Measurements from ENCODE around the gene MDC1. TPM values are rescaled to one million over a fixed set of nuclear protein-coding genes. Genes with fewer than 3 reads are reported as not detected.

MDC1 gene
- total RNA-seq, 4 donors from 2014 or later: 3.6 to 8.9 (median 6.2) TPM

DNA sequence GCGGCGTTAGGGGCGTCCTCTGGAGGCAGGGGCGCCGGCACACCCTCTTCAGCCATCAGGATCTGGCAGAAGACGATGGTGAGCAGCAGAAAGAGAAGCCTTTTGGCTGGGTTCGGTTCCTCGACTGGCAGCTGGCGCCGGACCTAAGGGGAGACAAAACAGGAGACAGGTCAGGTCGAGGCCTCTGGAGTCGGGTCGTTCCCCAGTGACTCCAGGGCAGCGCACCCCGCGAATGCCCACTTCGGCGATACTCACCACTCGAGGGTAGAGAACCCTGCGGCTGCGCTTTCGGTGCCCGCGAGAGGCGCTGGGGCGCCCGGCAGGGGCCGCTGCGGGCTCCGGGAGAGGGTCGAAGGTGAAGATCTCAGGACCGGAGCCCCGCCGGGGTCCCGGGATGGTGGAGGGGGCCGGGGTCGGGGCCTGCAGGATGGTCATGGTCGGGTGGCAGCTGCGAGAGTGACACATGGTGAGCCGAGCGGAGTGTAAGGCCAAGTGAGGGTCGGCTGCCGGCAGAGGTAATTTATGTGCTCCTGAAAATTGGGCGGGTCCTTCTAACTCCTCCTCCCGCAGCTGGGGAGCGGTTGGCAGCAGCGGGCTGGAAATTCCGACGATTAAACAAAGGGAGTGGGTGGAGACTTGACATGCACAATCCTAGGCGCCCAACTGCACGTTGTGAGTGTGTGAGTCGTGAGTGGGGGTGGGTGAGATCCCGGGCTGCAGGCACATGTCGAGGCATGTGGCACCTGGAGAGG lies 27.1 kb upstream of the MDC1 start, which contains the start of gene IER3:
Gene IER3 (minus strand): TSS at position 494 of the 752 bp plus-strand sequence. CDS start 29 bp downstream, at position 465.
- intact Hi-C loops (cut with DNase I; ENCODE audit: low total_unique reads) (loop anchor here (1.0 to 10.0 kb wide), 6 partner anchors 39 to 343 kb away; partner anchors contain the start of gene VARS2), in situ Hi-C loops (cut with MboI; ENCODE audit: low sequenced_read_pairs in 4 of 4) (loop anchor here in 3 of 4 donors (10.0 to 25.0 kb wide), 3 partner anchors 81 to 143 kb away; partner anchors contain the start of gene DDR1 (in 1 of the 3))
- no peaks in the 10 kb centered on the region for H3K9me3 ChIP-seq
- peaks cover 16 to 22% of the 10 kb centered on the region in 2 donors for H3K4me1 ChIP-seq
- peak within 1 kb of the TSS; percentile 63 to 83 (median 74) for H3K4me3 ChIP-seq
- H3K27ac ChIP-seq: peak within 1 kb of the TSS; percentile 86 to 94 (median 86)
- peak; percentile 54 to 65 for DNase-seq
- peak; percentile 47 to 51 for ATAC-seq
- no peaks in the 10 kb centered on the region for H3K27me3 ChIP-seq
- peak; percentile 69 to 84 for TF ChIP-seq POLR2A (IDR thresholded peaks at IDR 0.05)
- TF ChIP-seq, protein P1, sequence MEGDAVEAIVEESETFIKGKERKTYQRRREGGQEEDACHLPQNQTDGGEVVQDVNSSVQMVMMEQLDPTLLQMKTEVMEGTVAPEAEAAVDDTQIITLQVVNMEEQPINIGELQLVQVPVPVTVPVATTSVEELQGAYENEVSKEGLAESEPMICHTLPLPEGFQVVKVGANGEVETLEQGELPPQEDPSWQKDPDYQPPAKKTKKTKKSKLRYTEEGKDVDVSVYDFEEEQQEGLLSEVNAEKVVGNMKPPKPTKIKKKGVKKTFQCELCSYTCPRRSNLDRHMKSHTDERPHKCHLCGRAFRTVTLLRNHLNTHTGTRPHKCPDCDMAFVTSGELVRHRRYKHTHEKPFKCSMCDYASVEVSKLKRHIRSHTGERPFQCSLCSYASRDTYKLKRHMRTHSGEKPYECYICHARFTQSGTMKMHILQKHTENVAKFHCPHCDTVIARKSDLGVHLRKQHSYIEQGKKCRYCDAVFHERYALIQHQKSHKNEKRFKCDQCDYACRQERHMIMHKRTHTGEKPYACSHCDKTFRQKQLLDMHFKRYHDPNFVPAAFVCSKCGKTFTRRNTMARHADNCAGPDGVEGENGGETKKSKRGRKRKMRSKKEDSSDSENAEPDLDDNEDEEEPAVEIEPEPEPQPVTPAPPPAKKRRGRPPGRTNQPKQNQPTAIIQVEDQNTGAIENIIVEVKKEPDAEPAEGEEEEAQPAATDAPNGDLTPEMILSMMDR (IDR thresholded peaks at IDR 0.05 in 4 of 5, conservative IDR thresholded peaks at IDR 0.05 in 1 of 5): peak; percentile 74 to 88 (median 80)
- H3K36me3 ChIP-seq: peaks cover 0 to 19% of the 10 kb centered on the region in 2 donors

DNA sequence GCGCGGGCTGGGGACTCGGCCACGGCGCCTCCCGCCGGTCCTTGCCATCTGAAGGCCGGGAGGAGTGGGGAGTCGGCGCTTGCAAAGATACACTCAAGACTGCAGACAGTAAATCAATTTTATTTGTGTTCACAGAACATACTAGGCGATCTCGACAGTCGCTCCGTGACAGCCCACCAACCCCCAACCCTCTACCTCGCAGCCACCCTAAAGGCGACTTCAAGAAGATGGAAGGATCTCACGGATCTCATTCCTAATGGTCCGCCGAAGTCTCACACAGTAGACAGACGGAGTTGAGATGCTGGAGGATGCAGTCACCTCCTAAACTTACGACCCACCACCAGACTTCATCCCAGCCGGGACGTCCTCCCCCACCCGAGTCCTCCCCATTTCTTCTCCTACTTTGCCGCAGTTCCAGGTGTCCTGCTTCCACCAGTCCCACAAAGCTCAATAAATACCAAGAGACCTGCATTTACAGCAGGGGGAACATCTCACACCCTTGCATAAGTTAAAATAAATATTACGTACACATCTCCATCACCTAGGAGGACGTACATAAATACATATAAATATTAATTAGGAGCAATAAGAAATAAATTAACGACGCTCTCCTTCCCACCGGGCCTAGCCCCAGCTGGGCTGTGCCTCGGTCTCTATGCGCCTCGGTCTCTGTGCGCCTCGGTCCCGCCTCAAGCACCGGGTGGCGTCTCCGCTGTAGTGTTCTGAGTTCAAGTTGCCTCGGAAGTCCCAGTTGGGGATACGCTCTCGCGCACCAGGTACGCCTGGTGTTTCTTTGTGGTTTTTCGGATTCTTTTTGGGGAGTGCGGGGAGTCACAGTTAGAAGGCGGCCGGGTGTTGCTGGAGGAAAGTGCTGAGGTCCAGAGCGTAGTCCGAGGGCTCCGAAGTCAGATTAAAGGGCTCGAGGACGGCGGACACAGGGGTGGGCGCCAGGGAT lies 26.3 kb upstream of the MDC1 start:
- TF ChIP-seq, protein P1 (IDR thresholded peaks at IDR 0.05 in 4 of 5, conservative IDR thresholded peaks at IDR 0.05 in 1 of 5): no peak
- TF ChIP-seq POLR2A (IDR thresholded peaks at IDR 0.05): peak in 1 of 2 donors; percentile 7
- peak; percentile 18 to 33 for ATAC-seq
- peaks cover 0 to 28% of the 10 kb centered on the region in 2 donors for H3K36me3 ChIP-seq
- no peaks in the 10 kb centered on the region for H3K9me3 ChIP-seq
- H3K4me3 ChIP-seq: peak overlapping the region; percentile 63 to 83 (median 74)
- H3K27me3 ChIP-seq: no peaks in the 10 kb centered on the region
- intact Hi-C loops (cut with DNase I; ENCODE audit: low total_unique reads) (loop anchor here (1.0 to 10.0 kb wide), 8 partner anchors 9 to 344 kb away; partner anchors contain the start of genes TUBB and VARS2), in situ Hi-C loops (cut with MboI; ENCODE audit: low sequenced_read_pairs in 4 of 4) (loop anchor here in 3 of 4 donors (10.0 to 25.0 kb wide), 3 partner anchors 81 to 144 kb away; partner anchors contain the start of gene DDR1 (in 1 of the 3))
- peak overlapping the region; percentile 86 to 94 (median 86) for H3K27ac ChIP-seq
- H3K4me1 ChIP-seq: peaks cover 20 to 22% of the 10 kb centered on the region in 2 donors
- no peak for DNase-seq

DNA sequence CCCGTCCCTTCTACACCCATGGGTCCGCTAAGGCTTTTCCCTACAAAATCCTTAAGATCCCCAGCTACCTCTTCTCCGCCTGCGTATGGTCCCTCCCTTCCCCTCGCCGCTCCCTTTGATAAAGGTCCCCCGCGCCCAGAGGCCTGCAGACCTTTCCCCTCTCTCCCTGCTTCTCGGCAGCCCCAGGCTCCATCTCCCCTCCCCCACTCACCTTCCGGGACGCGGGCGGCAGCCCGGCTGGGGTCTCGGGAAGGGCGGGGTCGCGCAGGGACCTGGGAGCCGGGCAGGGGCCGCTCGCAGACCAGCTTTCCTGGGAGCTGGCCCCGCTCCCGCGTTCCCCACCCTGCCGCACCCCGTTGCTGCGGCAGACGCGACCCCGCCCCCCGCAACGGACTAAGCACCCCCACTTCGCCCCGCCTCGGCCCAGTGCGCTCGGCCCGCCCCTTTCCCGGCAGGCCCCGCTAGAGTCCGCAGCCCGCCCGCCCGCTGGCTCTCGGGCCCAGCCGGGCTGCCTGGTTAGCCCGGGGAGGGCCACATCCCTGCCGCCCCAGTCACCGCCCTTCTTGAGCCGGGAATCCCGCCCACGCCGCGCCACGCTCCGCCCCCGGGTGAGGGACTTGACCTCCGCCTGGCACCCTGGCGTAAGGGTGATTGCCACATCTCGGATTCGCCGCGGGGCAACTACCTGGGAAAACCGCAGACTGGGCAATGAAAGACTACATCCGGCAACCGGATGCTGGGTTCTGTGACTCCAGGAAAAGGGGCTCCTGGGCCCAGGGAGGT lies 25.4 kb upstream of the MDC1 start, which contains the start of gene FLOT1:
Gene FLOT1 (minus strand): TSS at position 372 of the 783 bp plus-strand sequence. CDS start 498 bp downstream, outside the sequence.
- no peaks in the 10 kb centered on the region for H3K27me3 ChIP-seq
- H3K4me3 ChIP-seq: peak within 1 kb of the TSS; percentile 63 to 83 (median 74)
- H3K9me3 ChIP-seq: no peaks in the 10 kb centered on the region
- peak; percentile 79 to 84 for ATAC-seq
- TF ChIP-seq, protein P1 (IDR thresholded peaks at IDR 0.05 in 4 of 5, conservative IDR thresholded peaks at IDR 0.05 in 1 of 5): peak in 1 of 5 experiments; percentile 8
- peak; percentile 70 to 71 for TF ChIP-seq POLR2A (IDR thresholded peaks at IDR 0.05)
- peaks cover 22 to 24% of the 10 kb centered on the region in 2 donors for H3K4me1 ChIP-seq
- peak; percentile 93 to 98 for DNase-seq
- intact Hi-C loops (cut with DNase I; ENCODE audit: low total_unique reads) (loop anchor here (1.0 to 10.0 kb wide), 4 partner anchors 10 to 345 kb away; partner anchors contain the start of genes TUBB and VARS2), in situ Hi-C loops (cut with MboI; ENCODE audit: low sequenced_read_pairs in 4 of 4) (loop anchor here in 3 of 4 donors (10.0 to 25.0 kb wide), 3 partner anchors 82 to 145 kb away; partner anchors contain the start of gene DDR1 (in 1 of the 3))
- peaks cover 0 to 37% of the 10 kb centered on the region in 2 donors for H3K36me3 ChIP-seq
- H3K27ac ChIP-seq: peak within 1 kb of the TSS; percentile 86 to 94 (median 86)

All from gastrocnemius medialis (tissue), 4 donors.